ENCODE measurements around the gene USP32. TPM values are rescaled to one million over a fixed set of nuclear protein-coding genes. Genes with fewer than 3 reads are reported as not detected.

USP32 gene
- total and polyA plus RNA-seq, 2 of the 8 experiments (the other 6 are each of a cell fraction or from before 2014, with no cell fraction given) = 29.6 to 112 TPM

- Histone ChIP-seq H2BK20ac (ENCODE audit: low read length) (no peak overlapping the region), H3K4ac (replicated peaks; ENCODE audit: insufficient read length, low read depth, low read length) (no peak overlapping the region), H3K79me1 (ENCODE audit: low read depth, low read length) (no peaks in the 10 kb centered on the region), H3K4me3 (ENCODE audit: extremely low read depth in 1 of 4, insufficient read depth in 2 of 4, low read depth in 3 of 4, low read length in 4 of 4) (no peak overlapping the region), H2BK5ac (ENCODE audit: low read depth, low read length) (no peak overlapping the region), H4K5ac (ENCODE audit: insufficient read length, low read depth, low read length) (no peak overlapping the region), H4K20me1 (replicated peaks in 1 of 2; ENCODE audit: control insufficient read depth in 1 of 2, insufficient read depth in 2 of 2, low read length in 2 of 2) (peaks cover 0 to 2% of the 10 kb centered on the region in 2 experiments), H3K36me3 (ENCODE audit: control insufficient read depth in 2 of 4, insufficient read depth in 4 of 4, low read length in 3 of 4) (peaks cover 0 to 15% (median 7%) of the 10 kb centered on the region in 4 experiments; a peak in 6 of 8 replicates), H2BK12ac (ENCODE audit: low read depth, low read length) (no peak overlapping the region), H2BK120ac (replicated peaks; ENCODE audit: low read depth, low read length) (no peak overlapping the region), H4K8ac (ENCODE audit: extremely low read depth, insufficient read depth, low read length) (no peak overlapping the region), H3K9me3 (ENCODE audit: insufficient read depth in 2 of 2, low read depth in 1 of 2, low read length in 1 of 2) (no peaks in the 10 kb centered on the region), H3K9ac (replicated peaks in 1 of 4; ENCODE audit: extremely low read depth in 1 of 4, low read depth in 3 of 4, low read length in 3 of 4) (no peak overlapping the region), H3K23ac (ENCODE audit: insufficient read length) (no peak overlapping the region), H2BK15ac (ENCODE audit: low read length) (no peak overlapping the region), H2AK5ac (ENCODE audit: low read depth, low read length) (no peak overlapping the region), H3K4me2 (ENCODE audit: insufficient read depth in 1 of 2, low read depth in 2 of 2, low read length in 2 of 2) (no peak overlapping the region), H3K23me2 (ENCODE audit: low read depth, low read length) (no peaks in the 10 kb centered on the region), H3K18ac (ENCODE audit: extremely low read depth, low read length) (no peak overlapping the region), H3K56ac (replicated peaks; ENCODE audit: insufficient read length, low read depth, low read length) (no peak overlapping the region), H3K79me2 (ENCODE audit: control insufficient read depth in 1 of 2, insufficient read depth in 2 of 2, low read length in 2 of 2) (no peaks in the 10 kb centered on the region), H3K27me3 (replicated peaks in 1 of 4; ENCODE audit: control insufficient read depth in 3 of 4, extremely low read depth in 1 of 4, insufficient read depth in 3 of 4, low read length in 3 of 4) (no peaks in the 10 kb centered on the region), H3K27ac (ENCODE audit: low read depth, low read length) (no peak overlapping the region), H3K14ac (ENCODE audit: insufficient read length) (no peak overlapping the region), H4K91ac (replicated peaks; ENCODE audit: insufficient read length, low read length) (no peak overlapping the region), H3K4me1 (replicated peaks in 1 of 4; ENCODE audit: control insufficient read depth in 3 of 4, insufficient read depth in 4 of 4, low read length in 3 of 4) (no peaks in the 10 kb centered on the region), H2AFZ (ENCODE audit: low read length) (no peak overlapping the region)
- FAIRE-seq (no peak), DNase-seq (ENCODE audit: low read depth in 1 of 2, low spot score in 2 of 2) (no peak)
- ChIA-PET CTCF (ENCODE audit: partially characterized antibody) (interaction anchor here (0.6 to 2.8 kb wide), 13 partner anchors 11 to 410 kb away, joined by 3 to 12 read pairs (median 6); no protein-coding TSS in a partner anchor), POLR2A (ENCODE audit: partially characterized antibody) (no interaction called here)
- 93% methylated on average over 3 of the region's 3 CpGs; no CpG with 5 or more reads in 1 of the 2 experiments for WGBS, 2 experiments (ENCODE audit: extremely low coverage in 1 of 2, insufficient coverage in 1 of 2, insufficient read length in 1 of 2, insufficient replicate concordance in 2 of 2, low coverage in 1 of 2, low lambda C conversion rate in 2 of 2, missing lambda C conversion rate in 1 of 2)
- no peak for TF ChIP-seq SIRT6 (IDR thresholded peaks at IDR 0.05; ENCODE audit: low read length)
- no peak for TF ChIP-seq GTF2F1 (IDR thresholded peaks at IDR 0.05; ENCODE audit: borderline replicate concordance, low read depth, low read length)
- no peak for TF ChIP-seq SP2 (IDR thresholded peaks at IDR 0.05; ENCODE audit: low read length)
- TF ChIP-seq ATF3 (IDR thresholded peaks at IDR 0.05; ENCODE audit: insufficient read depth, low read depth, low read length) = no peak
- TF ChIP-seq MAX (IDR thresholded peaks at IDR 0.05) = no peak
- TF ChIP-seq SAP30 (IDR thresholded peaks at IDR 0.05; ENCODE audit: insufficient read depth, insufficient replicate concordance, low read length) = no peak
- TF ChIP-seq RNF2 (IDR thresholded peaks at IDR 0.05; ENCODE audit: borderline replicate concordance, low read depth, low read length, missing control alignments, poor library complexity, severe bottlenecking) = no peak
- TF ChIP-seq POU5F1 (IDR thresholded peaks at IDR 0.05; ENCODE audit: low read depth, low read length) = no peak
- TF ChIP-seq SIX5 (IDR thresholded peaks at IDR 0.05; ENCODE audit: low read depth, low read length) = no peak
- no peak for TF ChIP-seq TBP (IDR thresholded peaks at IDR 0.05; ENCODE audit: low read depth, low read length)
- no peak for TF ChIP-seq JUND (IDR thresholded peaks at IDR 0.05; ENCODE audit: low read length)
- TF ChIP-seq JUN (IDR thresholded peaks at IDR 0.05; ENCODE audit: low read depth, low read length) = no peak
- TF ChIP-seq CHD2 (IDR thresholded peaks at IDR 0.05; ENCODE audit: low read length) = no peak
- no peak for TF ChIP-seq PHF8 (conservative IDR thresholded peaks at IDR 0.05; ENCODE audit: low read depth, low read length)
Observed at GRCh38 chr17:60230358-60230757, 161.6 kb downstream of the USP32 start.
